Measurements from ENCODE around the gene NMT1.

The NMT1 gene

DNA sequence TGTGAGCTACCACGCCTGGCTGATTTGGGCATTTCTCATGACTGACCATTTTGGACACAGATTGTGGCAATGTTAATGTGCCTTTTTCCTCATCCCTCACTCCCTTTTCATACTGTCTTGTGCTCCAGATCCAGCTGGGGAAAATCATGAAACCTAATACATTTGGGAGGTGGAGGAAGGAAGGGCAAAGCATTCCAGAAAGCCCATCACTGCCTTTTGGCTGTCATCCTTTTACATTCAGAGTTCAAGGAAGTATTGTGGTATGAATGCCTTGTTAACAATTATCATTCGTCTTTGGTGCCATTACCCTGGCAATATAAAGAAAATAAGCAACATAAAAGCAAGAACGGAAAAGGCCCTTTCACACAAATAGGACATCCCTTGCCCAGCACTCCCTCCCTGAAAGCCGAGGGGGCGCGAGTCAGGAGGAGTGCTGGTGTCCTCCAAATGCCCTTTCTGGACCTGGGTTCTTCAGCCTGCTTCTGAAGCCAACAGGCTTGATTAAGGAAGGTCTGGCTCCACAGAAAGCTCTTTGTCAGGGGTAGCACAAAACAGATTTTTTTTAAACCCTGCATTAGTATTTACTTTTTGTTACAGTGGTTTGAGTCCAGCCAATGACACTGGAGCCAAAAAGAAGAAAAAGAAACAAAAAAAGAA is 20.1 kb downstream of the NMT1 start:
- DNase-seq (ENCODE audit: low read depth in 2 of 2), result no peak

DNA sequence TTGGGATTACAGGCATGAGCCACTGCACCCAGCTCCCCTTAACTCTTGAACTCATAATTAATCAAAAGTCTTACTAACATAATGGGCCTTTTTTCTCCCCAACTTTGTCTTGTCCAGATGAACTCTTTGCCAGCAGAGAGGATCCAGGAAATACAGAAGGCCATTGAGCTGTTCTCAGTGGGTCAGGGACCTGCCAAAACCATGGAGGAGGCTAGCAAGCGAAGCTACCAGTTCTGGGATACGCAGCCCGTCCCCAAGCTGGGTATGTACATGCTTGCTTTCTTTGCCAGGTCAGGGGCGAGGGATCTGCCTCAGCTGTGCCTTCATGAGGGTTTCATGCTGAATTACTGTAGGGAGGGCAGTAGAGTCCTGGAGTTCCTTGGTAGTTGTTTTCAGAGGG is 25.3 kb downstream of the NMT1 start:
- no peak for DNase-seq (ENCODE audit: low read depth in 2 of 2)

DNA sequence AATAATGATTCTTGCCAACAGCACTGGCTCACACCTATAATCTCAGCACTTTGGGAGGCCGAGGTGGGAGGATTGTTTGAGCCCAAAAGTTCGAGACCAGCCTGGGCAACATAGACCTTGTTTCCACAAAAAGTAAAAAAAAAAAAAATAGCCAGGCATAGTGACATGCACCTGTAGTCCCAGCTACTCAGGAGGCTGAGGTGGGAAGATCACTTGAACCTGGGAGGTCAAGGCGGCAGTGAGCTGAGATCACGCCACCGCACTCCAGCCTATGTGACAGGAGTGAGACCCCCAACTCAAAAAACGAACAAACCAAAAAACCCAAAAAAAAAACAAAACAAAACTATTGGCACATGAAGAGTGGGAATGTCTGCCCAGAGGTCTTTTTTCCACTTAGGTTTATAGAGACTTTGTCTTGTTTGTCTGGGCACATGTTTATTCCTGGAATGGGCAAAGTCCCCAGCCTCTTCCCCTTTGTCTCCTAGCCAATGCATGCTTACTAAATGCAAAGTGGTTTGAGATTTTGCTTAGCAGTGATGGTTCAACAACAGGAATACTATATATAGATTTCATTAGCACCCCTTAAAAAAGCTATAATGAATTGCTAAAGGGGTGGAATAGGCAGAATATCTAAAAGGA is 25.9 kb downstream of the NMT1 start:
- DNase-seq (ENCODE audit: low read depth in 2 of 2), result no peak

DNA sequence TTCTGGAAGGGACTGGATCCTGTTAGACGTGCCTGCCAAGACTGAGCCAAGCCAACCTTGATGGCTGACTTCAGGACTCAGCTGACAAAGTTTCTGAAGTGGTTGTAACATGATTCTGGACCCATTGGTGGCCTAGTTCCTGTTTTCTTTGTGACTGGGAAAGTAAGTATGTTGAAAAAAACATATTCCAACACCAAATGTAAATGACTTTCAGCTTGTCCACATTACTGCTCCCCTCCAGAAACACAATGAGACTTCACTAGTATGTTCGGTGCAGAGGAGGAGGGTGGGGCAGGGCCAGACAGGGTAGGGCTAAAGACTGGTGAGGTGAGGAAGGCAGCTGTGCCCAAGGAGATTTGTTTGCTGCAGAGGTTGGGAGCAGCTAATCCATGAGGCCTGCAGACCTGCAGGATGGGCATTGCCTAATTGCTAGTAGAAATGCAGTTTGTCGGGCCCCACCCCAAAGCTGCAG is 26.4 kb downstream of the NMT1 start:
- no peak for DNase-seq (ENCODE audit: low read depth in 2 of 2)

DNA sequence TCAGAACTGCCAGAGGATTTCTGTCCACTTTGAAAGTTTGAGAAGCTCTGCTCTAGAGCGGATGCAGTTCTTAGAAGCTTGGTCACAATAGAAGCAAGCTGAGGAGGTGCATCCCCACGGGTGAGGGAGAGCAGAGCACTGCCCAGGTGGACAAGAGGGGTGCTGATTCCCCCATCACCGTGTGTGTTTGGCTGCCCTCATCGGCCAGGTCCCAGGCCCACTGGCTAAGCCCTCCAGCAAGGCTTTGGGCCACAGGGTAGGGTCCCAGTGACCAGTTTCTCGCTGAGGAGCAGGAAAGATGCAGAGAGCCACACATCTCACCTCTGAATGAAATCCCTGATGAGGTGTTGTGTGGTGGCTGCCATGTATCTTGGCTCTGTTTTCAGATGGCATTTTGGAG is 26.9 kb downstream of the NMT1 start:
- no peak for DNase-seq (ENCODE audit: low read depth in 2 of 2)

DNA sequence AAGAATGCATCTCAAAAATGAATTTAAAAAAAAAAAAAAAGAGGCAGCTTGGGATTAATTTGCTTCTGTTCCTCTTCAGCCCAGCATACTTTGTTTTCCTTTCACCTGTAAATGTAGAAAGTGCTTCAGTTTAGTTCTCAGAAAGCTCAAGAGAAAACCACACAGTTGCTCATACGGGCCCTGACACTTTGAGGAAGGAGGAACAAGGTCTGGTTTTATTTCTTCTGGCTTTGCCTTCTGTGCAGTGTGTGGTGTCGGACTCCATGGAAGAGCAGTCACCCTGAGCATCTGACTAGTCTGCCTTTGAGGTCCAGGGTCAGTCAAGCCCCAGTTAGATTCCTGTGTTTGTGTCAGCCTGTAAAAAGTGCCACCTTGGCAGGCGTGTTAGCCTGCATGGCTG is 27.6 kb downstream of the NMT1 start:
- no peak for DNase-seq (ENCODE audit: low read depth in 2 of 2)

DNA sequence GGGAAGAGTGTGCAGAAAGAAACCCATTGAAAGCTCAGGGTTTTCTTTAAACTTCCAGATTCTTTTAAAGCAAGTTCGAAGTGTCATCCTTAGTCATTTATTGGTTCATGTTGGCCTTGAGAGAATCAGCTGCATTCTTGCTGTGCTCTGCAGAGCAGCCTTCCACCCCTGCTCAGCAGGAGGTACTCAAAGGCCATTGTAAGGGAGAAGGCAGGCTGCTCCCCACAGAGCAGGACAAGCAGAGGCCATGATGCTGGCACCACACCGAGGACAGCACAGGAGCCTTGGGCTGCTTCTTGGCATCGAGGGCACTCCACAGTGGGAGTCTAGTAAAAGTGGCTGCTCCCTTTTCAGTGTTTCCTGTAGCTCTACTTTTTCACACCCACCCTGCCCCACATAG is 29.6 kb downstream of the NMT1 start:
- DNase-seq (ENCODE audit: low read depth in 2 of 2), result no peak

DNA sequence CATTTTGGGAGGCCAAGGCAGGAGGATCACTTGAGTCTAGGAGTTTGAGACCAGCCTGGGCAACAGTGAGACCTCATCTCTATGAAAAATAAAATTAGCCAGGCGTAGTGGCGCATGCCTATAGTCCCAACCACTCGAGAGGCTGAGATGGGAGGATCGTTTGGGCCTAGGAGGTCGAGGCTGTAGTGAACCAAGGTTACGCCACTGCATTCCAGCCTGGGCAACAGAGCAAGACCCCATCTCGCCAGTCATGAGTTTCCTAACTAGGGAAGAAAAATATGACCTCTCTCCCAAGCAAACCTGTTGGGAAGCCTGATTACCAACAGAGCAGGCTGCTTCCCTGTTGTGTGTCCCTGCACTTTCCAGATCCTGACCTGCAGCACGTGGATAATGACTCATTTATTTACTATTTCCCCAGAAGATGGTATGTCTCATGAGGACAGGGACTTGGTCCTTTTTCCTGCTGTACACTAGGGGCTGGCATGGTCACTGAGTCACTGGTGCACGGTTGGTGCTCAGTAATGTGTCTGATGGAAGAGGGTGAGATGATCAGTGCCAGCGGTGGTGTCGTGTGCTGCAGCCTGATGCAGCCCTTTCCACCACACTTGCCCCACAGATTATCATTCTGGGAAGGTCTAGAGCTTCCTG is 30.8 kb downstream of the NMT1 start:
- no peak for DNase-seq (ENCODE audit: low read depth in 2 of 2)

DNA sequence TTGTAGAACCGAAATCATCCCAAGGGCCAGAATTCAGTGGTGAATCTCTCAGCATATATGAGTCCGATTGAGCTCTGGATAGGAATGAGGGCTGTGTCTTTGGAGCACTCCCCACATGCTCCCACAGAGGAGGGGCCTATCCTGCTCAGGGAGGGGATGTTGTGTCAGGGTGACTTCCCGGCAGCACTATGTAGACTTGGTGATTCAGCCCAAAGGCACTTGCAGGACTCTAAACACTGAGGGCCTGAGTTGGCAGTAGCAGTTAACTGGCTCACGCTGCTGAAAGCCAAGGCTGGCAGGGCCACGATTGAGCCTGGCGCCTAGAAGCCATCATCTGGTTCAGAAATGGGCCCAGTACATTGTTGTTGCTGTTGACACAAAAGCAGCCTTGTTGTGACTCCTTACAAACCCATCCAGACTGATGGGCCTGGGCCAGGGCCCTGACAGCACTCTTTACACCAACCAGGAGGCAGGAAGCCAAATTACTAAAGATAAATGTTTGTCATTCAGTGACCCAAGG is 31.9 kb downstream of the NMT1 start:
- no peak for DNase-seq (ENCODE audit: low read depth in 2 of 2)

DNA sequence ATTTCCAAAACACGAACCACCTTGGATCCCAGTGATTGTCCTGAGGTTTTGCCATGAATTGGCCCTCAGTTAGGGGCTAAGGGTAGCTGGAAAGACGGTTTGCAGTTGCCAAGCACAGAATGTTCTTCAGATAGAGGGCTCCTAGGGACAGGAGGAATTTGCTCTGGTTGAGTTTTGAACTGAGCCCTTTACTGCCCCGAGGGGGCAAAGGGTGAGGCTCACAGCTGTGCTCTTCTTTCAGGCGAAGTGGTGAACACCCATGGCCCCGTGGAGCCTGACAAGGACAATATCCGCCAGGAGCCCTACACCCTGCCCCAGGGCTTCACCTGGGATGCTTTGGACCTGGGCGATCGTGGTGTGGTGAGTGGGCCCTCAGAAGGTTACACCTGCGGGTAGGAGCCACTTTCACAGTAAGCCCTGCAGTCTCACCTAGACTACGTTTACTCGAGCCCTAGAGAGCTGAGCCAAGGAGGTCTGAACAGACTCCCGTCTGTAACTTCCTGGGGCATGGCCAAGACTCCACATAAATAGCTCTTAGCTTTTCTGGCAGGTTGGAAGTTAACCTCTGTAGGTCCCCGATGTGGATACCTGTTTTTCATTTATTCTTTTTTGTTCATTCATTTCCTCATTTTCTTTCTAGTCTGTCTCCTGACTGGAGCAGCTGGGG is 32.5 kb downstream of the NMT1 start:
- no peak for DNase-seq (ENCODE audit: low read depth in 2 of 2)

DNA sequence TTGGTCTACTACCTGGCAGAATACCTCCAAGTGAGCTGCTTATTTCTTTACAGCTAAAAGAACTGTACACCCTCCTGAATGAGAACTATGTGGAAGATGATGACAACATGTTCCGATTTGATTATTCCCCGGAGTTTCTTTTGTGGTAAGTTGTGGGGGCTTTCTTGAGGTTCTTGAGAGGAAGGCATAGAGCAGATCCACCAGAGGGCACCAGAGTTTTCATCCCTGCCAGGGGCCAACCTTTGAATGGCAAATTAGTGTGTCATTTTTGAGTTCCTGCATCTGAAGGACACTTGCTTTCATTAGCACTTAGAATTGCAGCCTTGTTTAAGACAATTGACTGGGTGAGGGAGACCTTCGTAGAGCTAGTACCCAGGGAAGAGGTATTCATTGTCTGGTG is 35.0 kb downstream of the NMT1 start:
- DNase-seq (ENCODE audit: low read depth in 2 of 2), result no peak

DNA sequence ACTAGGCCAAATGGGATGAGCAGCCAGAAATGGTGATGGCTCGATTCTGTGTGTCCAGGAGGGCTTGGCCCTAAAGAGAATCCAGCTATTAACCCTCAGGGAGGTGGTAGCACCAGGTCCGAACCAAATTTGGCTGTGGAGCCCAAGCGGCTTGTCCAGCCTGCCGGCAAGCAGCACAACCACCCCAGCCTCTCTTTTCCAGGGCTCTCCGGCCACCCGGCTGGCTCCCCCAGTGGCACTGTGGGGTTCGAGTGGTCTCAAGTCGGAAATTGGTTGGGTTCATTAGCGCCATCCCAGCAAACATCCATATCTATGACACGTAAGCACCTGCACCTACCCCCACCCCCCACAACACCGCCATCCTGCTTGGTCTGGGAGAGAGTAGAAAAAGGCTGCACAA is 35.8 kb downstream of the NMT1 start:
- DNase-seq (ENCODE audit: low read depth in 2 of 2), result no peak

DNA sequence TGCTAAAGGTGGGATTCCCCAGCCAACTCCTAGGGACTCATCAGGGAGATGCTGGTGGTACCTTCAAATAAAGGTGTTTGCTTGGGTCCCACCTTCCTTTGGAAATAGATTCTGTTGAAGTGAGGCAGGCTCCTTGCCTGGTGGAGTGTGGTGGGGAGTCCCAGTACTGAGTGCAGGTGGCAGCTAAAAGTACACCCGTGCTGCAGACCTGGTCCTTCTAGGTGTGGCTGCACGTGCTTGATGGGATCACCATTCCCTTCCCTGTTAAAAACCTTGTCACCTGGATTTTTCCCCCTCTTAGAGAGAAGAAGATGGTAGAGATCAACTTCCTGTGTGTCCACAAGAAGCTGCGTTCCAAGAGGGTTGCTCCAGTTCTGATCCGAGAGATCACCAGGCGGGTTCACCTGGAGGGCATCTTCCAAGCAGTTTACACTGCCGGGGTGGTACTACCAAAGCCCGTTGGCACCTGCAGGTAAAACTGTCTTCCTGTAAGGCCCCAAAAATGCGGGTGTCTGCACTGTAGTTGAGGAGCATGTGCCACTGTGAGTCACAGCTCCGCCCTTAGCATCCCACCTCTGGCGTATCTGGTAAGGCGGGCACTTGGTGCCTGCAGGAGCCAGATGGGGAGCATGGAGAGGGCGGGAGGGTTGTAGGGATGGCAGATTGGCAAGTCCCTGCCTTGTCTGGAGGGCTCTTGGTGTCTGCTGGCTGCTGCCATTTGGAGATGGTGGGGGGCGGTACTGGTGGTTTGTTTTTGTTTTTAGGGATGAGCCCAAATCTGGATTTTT is 37.2 kb downstream of the NMT1 start:
- no peak for DNase-seq (ENCODE audit: low read depth in 2 of 2)

DNA sequence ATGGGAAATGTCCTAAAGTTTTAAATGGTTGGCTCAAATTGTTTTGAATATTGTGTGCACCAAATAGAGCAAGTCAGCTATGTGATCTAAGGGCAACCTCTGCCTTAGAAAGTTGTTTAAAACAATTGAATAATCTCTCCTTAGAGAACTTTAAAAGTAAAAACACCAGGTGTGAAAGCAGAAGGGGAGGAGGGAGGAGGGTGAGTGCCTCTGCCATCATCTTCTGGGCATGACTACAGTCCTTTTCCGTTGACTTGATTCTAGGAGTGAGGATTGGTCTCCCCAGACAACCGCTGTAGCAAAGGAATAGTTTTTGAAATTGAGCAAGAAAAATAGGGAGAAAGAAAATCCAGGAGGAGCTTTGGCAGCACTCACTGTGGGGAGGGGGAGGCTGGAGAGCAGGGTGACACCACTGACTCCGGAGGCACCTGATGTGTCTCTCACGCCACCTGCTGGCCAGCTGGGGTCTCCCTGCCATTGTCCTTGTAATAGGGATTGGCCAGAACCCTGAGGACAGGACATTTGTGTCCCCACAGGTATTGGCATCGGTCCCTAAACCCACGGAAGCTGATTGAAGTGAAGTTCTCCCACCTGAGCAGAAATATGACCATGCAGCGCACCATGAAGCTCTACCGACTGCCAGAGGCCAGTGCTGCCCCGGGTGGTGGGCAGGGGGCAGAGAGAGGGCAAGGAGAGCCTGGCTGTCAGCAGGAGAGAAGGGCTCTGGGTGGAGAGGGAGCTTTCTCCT is 37.9 kb downstream of the NMT1 start:
- DNase-seq (ENCODE audit: low read depth in 2 of 2), result peak; percentile 51 to 57

DNA sequence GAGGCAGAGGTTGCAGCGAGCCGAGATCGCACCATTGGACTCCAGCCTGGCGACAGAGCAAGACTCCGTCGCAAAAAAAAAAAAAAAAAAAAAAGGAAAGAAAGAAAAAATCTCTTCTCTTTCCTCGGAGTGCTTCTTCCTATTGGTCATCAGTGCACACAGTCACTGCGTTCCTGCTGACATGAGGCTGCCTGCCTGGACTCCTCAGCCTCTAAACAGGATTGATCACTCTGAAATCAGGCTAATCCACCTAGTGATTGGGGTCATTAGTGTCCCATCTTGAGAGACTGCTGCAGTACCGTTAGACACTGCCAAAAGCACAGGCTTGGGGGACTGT is 40.4 kb downstream of the NMT1 start:
- DNase-seq (ENCODE audit: low read depth in 2 of 2), result no peak

DNA sequence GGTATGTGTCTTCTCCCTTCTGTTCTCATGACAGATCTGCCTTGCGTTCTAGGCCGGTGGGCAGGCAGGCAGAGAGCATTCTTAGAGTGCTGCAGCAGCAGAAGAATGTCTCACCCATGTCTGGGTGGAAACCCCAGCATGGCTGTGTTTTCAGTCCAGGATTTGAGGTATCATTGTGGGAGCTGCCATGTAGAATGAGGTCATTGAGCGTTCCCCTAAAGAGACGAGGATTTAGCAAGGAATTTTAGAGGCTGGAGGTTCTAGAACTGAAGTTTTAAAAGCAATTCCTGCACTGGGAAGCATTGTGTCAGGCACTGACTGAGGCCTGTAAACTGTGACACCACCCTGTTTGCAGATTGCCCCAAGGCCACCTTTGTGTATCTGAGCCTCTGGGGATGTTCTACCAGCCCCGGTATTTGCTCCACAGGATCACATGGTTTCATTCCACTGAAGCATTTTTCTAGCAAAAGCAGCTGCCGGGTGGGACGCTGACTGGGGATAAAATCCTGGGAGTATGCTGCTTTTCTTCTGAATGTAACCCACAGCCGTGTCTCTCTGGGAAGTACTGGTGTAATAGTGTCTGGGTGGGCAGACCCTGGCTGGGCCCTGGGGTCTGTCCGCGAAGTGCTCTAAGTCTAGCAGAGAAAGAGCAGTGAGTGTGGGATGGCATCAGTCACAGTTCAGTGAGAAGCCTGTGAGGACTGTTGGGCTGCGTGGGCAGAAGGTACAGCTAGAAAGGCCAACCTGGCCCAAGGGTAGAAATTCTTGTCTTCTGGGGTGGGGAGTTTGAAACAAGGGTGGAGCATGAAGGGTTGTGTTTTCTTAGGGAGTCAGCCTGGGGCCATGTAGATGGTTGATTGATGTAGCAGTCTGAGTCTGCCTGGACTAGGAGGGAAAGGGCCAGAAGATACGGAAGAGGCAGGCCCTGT is 41.0 kb downstream of the NMT1 start:
- DNase-seq (ENCODE audit: low read depth in 2 of 2), result no peak

DNA sequence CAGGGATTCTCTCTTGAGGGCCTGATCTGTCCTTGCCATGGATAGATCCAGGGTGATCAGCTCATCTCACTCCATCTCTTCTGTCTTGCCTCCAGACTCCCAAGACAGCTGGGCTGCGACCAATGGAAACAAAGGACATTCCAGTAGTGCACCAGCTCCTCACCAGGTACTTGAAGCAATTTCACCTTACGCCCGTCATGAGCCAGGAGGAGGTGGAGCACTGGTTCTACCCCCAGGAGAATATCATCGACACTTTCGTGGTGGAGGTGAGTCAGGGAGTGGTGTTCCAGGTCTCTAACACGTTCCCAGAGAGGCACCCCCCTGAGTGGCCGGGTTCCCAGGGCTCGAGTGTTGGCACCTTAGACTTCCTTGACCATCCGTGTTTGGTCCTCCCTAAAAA is 41.7 kb downstream of the NMT1 start:
- no peak for DNase-seq (ENCODE audit: low read depth in 2 of 2)

DNA sequence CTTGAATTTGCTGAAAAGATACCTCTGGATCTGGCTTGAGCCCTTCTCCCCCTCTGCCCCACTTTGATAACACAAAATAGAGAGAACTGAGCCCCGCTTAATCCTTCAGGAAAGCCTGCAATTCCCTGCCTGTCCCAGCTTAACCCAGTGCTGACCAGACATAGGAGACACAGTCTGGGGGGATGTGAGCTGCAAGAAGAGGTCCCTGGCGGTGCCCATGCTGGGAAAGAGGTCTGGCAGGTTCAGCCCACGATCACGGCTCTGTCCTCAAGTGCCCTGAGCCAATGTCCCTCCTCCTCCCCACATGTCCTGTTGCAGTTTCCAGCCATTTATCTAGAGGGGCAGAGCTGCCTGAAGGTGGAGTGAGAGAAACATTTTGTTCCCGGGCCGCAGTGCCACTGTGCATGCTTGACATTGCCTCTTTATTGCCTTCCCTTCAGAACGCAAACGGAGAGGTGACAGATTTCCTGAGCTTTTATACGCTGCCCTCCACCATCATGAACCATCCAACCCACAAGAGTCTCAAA is 42.2 kb downstream of the NMT1 start:
- no peak for DNase-seq (ENCODE audit: low read depth in 2 of 2)

DNA sequence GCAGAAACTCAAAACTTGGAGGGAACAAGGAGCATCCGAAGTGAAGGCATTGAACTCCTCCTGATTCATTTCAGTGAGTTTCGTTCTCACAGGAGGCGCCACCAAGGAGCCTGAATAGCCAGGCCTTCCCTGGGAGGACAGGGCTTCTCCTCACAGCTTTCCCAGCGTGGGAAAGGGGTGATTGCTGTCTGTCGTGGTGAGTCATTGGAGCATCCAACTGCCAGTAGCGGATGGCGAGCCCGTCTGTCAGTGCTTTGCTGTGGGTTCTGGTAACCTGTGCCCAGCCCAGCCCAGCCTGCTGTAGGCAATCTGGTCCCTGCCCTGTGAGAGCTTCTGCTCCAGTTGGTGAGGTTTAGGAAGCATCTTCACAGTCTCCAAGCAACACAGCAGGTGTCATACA is 42.9 kb downstream of the NMT1 start:
- no peak for DNase-seq (ENCODE audit: low read depth in 2 of 2)

DNA sequence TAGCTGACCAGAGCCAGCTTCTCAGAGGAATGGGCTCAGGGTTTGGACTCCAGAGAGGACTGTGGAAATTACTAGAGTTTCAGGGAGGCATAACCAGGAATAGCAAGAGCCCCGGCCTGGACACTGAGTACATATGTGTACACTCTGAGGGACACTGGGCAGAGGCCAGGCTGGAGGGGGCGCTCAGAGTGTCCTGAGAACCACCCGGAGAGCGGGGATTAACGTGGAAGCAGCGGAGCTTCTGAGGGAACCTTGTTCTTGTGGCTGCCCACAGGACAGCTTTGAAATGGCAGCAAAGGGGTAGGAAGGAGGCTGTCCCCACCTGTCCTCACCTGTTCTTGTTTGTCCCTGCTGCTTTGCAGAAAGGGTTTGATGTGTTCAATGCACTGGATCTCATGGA is 43.4 kb downstream of the NMT1 start:
- DNase-seq (ENCODE audit: low read depth in 2 of 2), result no peak
